ENCODE measurements around the gene MPPED2. TPM values are rescaled to one million over a fixed set of nuclear protein-coding genes. Genes with fewer than 3 reads are reported as not detected.

MPPED2 gene
- total RNA-seq, 1 experiment from 2014 or later, result 4.7 TPM

- H4K5ac ChIP-seq (ENCODE audit: insufficient read length, low read depth, low read length), result no peak overlapping the region
- H4K8ac ChIP-seq (replicated peaks; ENCODE audit: insufficient read length, low read depth, low read length), result no peak overlapping the region
- no peaks in the 10 kb centered on the region for H4K20me1 ChIP-seq (ENCODE audit: control insufficient read depth, insufficient read depth, insufficient read length)
- no peak overlapping the region for H2BK15ac ChIP-seq (ENCODE audit: low read depth, low read length)
- H3K18ac ChIP-seq (ENCODE audit: insufficient read length, low read depth, low read length), result no peak overlapping the region
- H3K4me2 ChIP-seq (ENCODE audit: insufficient read depth, insufficient read length, low read length), result no peak overlapping the region
- no peaks in the 10 kb centered on the region for H3K27me3 ChIP-seq (ENCODE audit: insufficient read depth, low read length)
- no CpG with 5 or more reads among the region's 3 CpGs for WGBS (ENCODE audit: extremely low coverage, insufficient read length, low lambda C conversion rate)
- no peak overlapping the region for H2BK20ac ChIP-seq (ENCODE audit: low read depth, low read length, poor library complexity, severe bottlenecking)
- no peaks in the 10 kb centered on the region for H3K9me3 ChIP-seq (ENCODE audit: control insufficient read depth, low read depth, low read length)
- no peak overlapping the region for H3K14ac ChIP-seq (ENCODE audit: insufficient read depth, low read length)
- no peak for DNase-seq
- no peaks in the 10 kb centered on the region for H3K79me1 ChIP-seq (ENCODE audit: insufficient read depth, low read depth, low read length, poor library complexity, severe bottlenecking)
- H3K23ac ChIP-seq (ENCODE audit: insufficient read length, low read depth, low read length), result no peak overlapping the region
- H3K4ac ChIP-seq (ENCODE audit: low read depth, low read length), result no peak overlapping the region
- Mint-ChIP-seq H3K4me3 (no peak overlapping the region), H3K4me1 (peaks cover 30 to 40% of the 10 kb centered on the region in 2 experiments), H3K36me3 (ENCODE audit: insufficient read depth in 1 of 3, low read depth in 3 of 3) (no peaks in the 10 kb centered on the region), H3K27me3 (ENCODE audit: low read depth) (no peaks in the 10 kb centered on the region), H3K9me3 (no peaks in the 10 kb centered on the region), H3K27ac (no peak overlapping the region; a peak in 1 of 7 replicates)
- H4K91ac ChIP-seq (ENCODE audit: insufficient read length, low read depth, low read length), result no peak overlapping the region
- no peaks in the 10 kb centered on the region for H3K79me2 ChIP-seq (ENCODE audit: insufficient read depth, low read length)
- H2BK5ac ChIP-seq (ENCODE audit: insufficient read length, low read length), result no peak overlapping the region
- no peak overlapping the region for H2BK12ac ChIP-seq (ENCODE audit: insufficient read length, low read depth, low read length)
- TF ChIP-seq, protein P1, sequence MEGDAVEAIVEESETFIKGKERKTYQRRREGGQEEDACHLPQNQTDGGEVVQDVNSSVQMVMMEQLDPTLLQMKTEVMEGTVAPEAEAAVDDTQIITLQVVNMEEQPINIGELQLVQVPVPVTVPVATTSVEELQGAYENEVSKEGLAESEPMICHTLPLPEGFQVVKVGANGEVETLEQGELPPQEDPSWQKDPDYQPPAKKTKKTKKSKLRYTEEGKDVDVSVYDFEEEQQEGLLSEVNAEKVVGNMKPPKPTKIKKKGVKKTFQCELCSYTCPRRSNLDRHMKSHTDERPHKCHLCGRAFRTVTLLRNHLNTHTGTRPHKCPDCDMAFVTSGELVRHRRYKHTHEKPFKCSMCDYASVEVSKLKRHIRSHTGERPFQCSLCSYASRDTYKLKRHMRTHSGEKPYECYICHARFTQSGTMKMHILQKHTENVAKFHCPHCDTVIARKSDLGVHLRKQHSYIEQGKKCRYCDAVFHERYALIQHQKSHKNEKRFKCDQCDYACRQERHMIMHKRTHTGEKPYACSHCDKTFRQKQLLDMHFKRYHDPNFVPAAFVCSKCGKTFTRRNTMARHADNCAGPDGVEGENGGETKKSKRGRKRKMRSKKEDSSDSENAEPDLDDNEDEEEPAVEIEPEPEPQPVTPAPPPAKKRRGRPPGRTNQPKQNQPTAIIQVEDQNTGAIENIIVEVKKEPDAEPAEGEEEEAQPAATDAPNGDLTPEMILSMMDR (conservative IDR thresholded peaks at IDR 0.05), result no peak
- no peak overlapping the region for H3K27ac ChIP-seq (ENCODE audit: insufficient read length, low read depth, low read length)
- H3K23me2 ChIP-seq (ENCODE audit: insufficient read length, low read depth, low read length, poor library complexity, severe bottlenecking), result no peaks in the 10 kb centered on the region
- H3K4me1 ChIP-seq (ENCODE audit: insufficient read depth, low read length), result peaks cover 5% of the 10 kb centered on the region
- no peak overlapping the region for H2AFZ ChIP-seq (ENCODE audit: low read length)
- no peak overlapping the region for H3K56ac ChIP-seq (ENCODE audit: insufficient read length, low read depth, low read length)
- H3K9ac ChIP-seq (ENCODE audit: extremely low read depth, insufficient read length, low read length), result no peak overlapping the region
- H2AK5ac ChIP-seq (ENCODE audit: insufficient read length, low read length), result no peak overlapping the region
- H2BK120ac ChIP-seq (ENCODE audit: low read depth, low read length, poor library complexity, severe bottlenecking), result no peak overlapping the region
- H3T11ph ChIP-seq (ENCODE audit: low read length), result no peak overlapping the region
Measured at GRCh38 chr11:30485756-30486155, 100.4 kb downstream of the MPPED2 start.

All from H9 (cell line).